ENCODE measurements around the gene TNS2. TPM values are rescaled to one million over a fixed set of nuclear protein-coding genes. Genes with fewer than 3 reads are reported as not detected.

Gene TNS2
- total and polyA plus RNA-seq, 2 of the 13 experiments (the other 11 are each of a cell fraction or from before 2014, with no cell fraction given) = 8.9 to 20.4 TPM

GRCh38 chr12:53097564-53098353, 47.9 kb downstream of the TNS2 start, which contains the start of gene IGFBP6 (continued):
- TF ChIP-seq ARID4A (CRISPR knock-in tag; IDR thresholded peaks at IDR 0.05; ENCODE audit: borderline replicate concordance) = peak; percentile 62; the same call in 1 of the 2 replicates
- TF ChIP-seq HNRNPUL1 (IDR thresholded peaks at IDR 0.05; ENCODE audit: low read depth, low read length) = no peak
- no peak for TF ChIP-seq RBM22 (optimal IDR thresholded peaks at IDR 0.05; ENCODE audit: low read length)
- no peak for TF ChIP-seq ZSCAN30 (CRISPR knock-in tag; IDR thresholded peaks at IDR 0.05)
- peak; percentile 25; the same call in 1 of the 2 replicates for TF ChIP-seq HDAC1 (CRISPR knock-in tag; IDR thresholded peaks at IDR 0.05)
- no peak for TF ChIP-seq ZNF562 (CRISPR knock-in tag; IDR thresholded peaks at IDR 0.05; ENCODE audit: borderline replicate concordance)
- TF ChIP-seq SNAI1 (CRISPR knock-in tag; IDR thresholded peaks at IDR 0.05; ENCODE audit: borderline replicate concordance) = no peak
- no peak for TF ChIP-seq ATRX (CRISPR knock-in tag; IDR thresholded peaks at IDR 0.05; ENCODE audit: borderline replicate concordance)
- TF ChIP-seq HOMEZ (CRISPR knock-in tag; IDR thresholded peaks at IDR 0.05; ENCODE audit: low read depth) = no peak
- TF ChIP-seq HMGXB3 (CRISPR knock-in tag; IDR thresholded peaks at IDR 0.05; ENCODE audit: borderline replicate concordance) = no peak
- TF ChIP-seq ZNF224 (CRISPR knock-in tag; IDR thresholded peaks at IDR 0.05) = no peak
- no peak for TF ChIP-seq CEBPG (CRISPR knock-in tag; IDR thresholded peaks at IDR 0.05)
- peak; percentile 76 for TF ChIP-seq ETV5 (CRISPR knock-in tag; IDR thresholded peaks at IDR 0.05; ENCODE audit: borderline replicate concordance)
- TF ChIP-seq ZNF282 (IDR thresholded peaks at IDR 0.05; ENCODE audit: partially characterized antibody) = no peak
- TF ChIP-seq GMEB1 (CRISPR knock-in tag; IDR thresholded peaks at IDR 0.05; ENCODE audit: borderline replicate concordance) = no peak

Data from HepG2 (cell line).